HG03159 (cell line): ENCODE data around the gene TNPO3.
A peak's percentile ranks its signal among the peaks of the same experiment; 100 is the strongest.

Experiments
- ATAC-seq: cut with Tn5 transposase; IDR thresholded peaks from one replicate; pipeline ENCODE4 v1.9.1; 2021; ENCODE audit warnings: mild to moderate bottlenecking, moderate library complexity; ENCODE audit not compliant: unreplicated experiment

The TNPO3 gene

DNA sequence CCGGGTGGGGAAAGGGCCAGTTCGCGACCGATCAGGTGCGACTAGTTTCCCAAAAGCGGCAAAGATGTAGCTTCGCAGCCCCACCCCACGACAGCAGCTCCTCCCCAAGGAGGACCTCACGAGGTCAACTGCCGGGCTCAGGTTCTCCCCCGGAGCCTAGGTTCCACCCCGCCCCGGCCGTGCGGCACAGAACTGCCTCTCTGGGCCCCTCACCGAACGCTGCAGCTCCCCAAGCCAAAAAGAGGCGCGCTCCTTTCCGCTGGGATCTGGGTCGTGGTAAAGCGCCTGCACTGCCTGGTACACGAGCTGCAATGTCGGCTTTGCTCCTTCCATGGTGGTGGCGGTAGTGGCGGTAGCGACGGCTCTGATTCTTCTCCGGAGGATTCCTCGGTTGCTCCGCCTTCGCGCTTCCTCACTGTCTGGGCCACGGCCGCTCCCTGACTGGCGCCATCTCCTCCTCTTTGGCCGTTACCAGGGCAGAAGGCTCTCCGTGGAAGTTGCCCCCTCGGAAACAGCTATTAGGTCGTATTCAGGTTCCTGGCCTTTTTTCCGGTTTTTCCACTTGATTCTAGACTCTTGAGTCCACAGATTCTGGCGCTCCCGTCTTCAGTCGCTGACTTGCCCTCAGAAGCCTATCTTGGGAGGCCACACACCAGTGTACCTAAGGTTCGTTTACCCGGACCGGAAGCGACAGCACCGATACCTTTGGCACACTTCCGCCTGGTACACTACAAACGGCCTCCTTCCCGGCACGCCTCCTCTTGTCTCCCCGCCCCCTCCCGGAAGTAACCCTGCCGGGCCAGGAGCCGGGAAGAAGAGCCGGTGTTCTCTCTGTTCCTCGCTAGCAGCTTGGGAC is at the start of gene TNPO3:
Gene TNPO3 (minus strand): TSS at position 674 of the 856 bp plus-strand sequence. CDS start 341 bp downstream, at position 333.
- ATAC-seq, result peak; percentile 81

DNA sequence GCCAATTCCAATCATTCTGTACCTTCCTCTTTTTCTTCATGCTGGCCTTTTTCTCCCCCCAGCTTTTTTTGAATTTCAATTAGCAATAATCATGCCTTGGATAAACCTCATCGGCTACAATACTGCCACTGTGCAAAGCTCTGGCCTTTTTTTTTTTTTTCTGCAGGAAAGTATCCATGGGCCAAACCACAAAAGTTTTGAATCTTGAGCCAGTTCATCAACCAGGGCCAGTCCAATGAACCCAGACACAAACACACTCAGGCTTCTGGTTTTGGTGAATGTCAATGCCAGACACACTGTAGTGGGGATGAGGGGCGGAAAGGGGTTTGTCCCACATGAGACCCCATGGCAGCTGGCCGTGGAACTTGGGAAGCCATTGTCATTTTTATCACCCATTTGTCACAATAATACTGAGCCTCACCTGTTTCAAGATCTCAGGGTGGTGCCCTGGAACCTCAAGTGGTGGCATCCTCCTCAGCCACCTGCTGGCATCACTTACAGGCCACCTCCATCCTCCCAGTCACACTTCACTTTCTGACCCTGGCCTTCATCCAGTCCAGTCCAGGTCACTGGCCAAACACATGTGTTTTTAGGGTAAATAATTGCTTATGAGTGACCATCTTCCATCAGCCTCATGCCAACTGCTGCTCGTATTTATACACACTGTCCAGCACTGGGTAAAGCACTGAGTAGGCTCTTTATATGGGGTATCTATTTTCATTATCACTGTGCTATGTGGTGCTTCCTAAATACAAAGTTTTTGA is 48.8 kb upstream of the TNPO3 start:
- no peak for ATAC-seq

DNA sequence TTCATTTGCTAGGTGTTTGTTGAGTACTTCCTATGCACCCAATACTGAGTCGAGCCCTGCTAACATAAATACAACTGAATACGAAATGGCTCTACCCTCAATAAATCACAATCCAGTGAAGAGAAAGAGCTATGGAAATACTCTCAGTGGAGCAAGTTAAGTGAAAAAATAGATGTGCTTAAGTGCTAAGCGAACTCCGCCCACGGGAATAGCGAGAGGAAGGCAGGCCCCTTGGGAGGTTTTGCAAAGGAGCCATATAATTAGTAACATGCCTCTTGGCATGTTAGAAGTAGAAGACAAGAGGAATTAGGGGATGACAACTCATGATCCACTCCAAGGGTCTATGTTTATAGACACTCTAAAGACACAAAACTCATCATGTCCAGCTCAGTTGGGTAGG is 46.8 kb upstream of the TNPO3 start:
- no peak for ATAC-seq

DNA sequence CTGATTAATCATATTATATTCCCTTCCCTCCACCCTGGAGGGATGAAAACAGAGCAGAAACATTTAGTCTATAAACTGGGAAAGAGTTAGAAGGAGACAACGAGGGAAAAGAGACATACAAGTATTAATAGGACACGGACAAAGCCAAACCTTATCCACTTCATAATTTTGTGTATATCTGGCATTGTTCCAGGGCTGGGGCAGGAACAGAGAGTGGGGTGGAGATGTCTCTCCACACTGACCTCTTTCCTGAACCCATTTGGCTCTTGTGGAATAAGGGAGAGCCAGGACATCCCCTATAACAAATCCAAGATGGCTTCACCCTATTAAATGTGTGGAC is 45.9 kb upstream of the TNPO3 start:
- ATAC-seq, result no peak

DNA sequence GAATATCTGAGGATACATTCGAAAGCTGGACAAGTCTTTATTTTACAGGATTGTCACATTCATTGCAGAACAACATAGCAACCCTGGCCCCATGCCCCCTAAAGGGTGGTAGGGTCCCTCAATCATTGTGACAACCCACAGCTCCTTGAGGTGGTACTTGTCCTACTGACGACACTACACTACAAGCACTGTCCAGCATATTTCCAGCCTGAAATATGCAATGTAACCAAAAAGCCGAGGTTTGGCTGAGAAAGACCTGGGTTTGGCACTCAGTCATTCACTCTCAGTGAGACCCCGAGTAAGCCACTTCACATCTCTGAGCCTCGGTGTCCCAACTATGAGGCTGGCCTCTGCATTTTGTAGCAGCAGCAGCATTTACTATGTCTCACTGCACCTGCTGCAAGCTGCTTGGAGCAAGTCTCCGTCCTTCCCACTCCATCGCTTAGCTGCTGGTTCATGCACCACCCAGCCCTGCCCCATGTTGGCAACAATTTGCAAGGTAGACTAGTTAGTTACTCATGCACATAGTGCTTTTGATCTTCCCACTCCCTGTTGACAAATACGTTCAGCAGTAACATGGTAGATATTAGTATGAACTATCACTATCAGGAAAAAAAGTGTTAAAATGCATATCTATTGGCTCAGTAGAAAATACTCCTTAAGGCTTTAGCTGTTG is 43.6 kb upstream of the TNPO3 start:
- no peak for ATAC-seq

DNA sequence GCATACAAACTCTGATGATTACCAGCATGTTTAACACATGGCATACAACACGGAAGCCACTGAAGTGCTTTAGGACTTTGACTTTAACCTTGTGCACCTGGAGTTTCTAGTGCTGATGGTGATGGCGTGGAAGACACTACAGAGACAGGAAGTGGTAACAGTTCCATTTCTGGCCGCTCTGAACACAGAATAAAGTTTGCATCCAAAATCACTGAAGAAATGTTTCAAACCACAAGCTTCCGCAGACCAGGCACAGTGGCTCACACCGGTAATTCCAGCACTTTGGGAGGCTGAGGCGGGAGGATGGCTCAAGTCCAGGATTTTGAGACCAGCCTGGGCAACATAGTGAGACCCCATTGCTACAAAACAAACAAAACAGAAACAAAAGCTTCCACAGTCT is 40.3 kb upstream of the TNPO3 start:
- ATAC-seq, result peak; percentile 83

DNA sequence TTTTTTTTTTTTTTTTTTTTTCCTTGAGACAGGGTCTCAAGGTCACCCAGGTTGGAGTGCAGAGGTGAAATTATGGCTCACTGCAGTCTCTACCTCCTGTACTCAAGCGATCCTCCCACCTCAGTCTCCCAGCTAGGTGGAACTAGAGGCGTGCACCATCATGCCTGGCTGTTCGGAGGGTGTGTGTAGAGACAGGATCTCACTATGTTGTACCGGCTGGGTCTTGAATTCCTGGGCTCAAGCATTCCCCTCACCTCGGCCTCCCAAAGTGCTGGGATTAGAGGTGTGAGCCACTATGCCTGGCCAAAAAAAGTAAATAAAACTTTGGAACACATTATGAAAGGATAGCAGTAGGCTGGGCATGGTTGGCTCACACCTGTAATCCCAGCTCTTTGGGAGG is 39.6 kb upstream of the TNPO3 start:
- no peak for ATAC-seq

DNA sequence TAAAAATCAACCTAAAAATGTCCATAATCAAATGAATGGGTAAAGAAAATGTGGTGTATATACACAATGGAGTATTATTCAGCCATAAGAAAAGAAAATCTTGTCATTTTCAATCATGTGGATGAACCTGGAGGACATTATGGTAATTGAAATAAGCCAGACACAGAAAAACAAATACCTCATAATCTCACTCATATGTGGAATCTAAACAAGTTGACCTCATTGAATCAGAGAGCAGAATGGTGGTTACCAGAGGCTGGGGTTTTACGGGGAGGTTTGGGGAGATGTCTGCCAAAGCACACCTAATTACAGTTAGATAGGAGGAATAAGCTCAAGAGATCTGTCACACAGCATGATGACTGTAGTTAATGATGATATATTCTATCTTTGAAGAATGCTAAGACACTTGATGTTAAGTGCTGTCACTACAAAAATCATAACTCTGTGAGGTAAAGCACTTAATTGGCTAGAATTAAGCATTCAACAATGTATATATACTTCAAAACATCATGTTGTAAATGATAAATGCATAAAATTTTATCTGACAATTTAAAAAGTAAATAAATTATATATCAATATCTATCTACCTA is 39.1 kb upstream of the TNPO3 start:
- ATAC-seq, result no peak

DNA sequence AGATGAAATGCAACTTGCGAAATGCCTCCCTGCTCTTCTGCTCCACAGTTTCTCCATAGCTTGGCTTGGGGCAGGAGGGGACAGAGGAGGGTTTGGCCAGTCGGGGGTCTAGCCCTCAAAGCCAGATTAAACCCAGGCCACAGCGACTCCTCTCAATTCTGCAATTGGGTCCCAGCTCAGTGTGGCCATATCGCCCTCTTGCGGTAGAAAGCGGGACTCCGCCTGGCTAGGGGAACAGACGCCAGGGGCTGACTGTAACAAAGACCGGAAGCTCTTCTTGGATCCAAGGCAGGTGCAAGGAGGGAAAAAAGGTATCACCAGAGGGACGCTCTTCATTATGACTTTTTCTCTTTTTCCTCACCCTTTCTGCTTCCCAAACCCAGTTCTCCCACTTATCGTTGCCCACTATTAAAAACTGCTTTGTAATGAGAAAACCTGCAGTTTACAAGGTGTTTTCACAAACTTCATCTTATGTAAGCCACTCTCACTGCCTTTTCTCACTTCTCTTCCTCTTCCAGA is 36.6 kb upstream of the TNPO3 start:
- peak; percentile 65 for ATAC-seq

DNA sequence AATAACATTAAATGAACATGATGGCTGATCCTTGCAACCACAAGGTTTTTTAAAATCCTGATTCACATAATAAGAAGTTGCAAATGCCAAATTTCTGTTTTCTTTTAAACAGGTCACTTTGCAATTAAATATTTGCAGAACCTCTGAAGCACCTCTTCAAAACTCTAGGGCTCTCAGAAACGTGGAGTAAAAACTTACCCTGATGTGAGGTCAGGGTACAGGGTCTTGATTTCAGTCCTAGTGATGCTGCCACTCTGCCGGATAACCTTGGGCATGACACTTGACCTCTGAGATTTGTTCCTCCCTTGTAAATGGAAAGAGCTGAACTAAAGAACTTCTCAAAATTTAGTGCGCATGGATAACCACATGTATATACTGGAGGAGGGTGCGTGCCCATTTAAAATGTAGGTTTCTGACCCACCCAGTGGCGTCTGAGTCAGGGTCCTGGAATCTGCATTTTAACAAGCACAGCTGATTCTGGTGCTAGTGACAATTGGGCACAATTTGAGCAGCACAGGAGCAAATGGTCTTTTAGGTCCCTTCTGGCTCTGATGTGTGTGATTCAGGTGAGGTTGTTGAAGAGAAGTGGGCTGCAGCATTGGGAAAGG is 35.5 kb upstream of the TNPO3 start:
- no peak for ATAC-seq

DNA sequence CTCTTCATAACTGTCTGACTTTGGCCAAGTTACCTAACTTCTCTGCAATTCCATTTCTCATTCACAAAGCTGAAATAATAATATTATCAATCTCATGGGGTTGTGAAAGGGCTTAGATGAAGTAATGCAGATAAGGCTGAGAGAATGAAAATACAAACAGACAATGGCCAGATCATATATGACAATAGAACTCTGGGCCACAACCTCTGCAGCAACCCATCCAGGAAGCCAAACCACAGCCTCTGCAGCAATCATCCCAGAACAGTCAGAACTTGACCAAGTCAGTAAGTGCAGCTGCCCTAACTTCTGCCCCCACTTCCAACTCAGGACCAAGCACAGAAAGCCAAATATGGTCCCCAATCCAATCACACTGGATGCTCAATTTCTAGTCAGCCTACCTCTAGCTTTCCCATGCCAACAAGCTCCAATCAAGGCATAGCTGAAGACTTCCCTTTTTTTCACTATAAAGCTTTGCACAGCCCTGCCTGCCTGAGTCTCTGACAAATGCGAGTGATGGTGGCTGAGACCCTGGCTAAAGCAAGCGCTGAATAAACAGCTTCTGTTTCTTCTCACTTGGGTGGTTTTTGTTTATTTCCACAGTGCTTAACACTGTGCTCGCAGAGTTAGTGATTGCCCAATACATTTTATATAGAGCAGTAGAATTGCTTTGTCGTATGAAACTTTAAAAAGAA is 34.8 kb upstream of the TNPO3 start:
- ATAC-seq, result peak; percentile 65

DNA sequence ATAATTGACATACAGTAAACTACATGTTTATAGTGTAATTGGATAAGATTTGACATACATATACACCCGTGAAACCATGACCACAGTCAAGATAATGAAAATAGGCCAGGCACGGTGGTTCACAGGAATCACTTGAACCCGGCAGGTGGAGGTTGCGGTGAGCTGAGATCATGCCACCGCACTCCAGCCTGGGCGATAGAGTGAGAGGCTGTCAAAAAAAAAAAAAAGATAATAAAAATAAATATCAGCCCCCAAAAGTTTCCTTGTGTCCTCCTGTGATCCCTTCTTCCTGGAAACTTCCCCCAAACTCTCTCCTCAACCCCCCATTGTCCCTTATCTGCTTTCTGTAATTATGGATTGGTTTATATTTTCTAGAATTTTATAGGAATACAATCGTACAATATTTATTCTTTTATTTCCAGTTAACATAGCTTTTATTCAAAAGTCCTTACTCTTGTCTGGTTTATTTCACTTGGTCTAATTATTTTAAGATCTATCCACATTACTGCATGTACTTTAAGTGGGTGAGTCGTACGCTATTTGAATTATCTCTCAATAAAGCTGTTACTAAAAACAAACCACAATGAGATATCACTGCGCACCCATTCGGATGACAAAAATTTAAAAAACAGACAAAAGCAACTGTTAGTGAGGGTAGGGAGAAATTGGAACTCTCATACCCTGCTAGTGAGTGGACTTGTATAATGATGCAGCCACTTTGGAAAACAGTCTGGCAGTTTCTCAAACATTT is 30.1 kb upstream of the TNPO3 start:
- no peak for ATAC-seq

DNA sequence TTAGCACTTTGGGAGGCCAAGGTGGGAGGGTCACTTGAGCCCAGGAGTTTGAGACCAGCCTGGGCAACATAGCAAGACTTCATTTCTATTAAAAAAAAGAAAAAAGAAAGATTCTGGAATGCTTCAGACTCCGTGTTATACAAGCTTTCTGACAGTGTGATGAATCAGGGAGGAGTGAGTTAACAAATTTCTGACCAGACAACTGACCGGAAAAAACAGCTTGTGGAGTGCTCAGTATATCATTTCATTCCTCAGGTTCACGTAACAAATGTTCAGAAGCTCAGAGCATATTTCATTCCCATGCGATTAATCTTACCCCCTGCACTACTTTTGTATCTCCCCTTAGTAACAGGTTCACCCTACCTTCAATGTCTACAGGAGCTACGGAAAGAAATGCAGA is 28.6 kb upstream of the TNPO3 start:
- no peak for ATAC-seq

DNA sequence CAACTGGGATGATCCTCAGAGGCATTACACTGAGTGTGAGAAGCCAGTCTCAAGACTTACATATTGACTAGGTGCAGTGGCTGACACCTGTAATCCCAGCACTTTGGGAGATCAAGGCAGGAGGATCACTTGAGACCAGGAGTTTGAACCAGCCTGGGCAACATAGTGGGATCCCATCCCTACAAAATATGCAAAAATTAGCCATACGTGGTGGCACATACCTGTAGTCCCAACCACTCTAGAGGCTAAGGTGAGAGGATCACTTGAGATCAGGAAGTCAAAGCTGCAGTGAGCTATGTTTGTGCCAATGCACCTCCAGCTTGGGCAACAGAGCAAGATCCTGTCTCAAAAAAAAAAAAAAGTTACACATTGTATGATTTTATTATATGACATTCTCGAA is 23.5 kb upstream of the TNPO3 start:
- ATAC-seq, result no peak

DNA sequence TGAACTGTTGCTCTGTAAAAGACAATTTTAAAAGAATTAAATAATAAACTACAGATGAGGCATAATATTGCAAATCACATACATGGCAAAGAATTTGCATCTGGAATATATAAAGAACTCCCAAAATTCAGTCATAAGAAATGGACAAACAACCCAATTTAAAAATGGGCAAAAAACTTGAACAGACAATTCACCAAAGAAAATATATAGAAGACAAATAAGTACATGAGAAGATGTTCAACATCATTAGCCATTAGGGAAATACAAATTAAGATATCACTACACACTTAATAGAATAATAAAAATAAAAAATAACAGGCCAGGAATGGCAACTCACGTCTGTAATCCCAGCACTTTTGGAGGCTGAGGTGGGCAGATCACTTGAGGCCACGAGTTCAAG is 22.0 kb upstream of the TNPO3 start:
- ATAC-seq, result no peak

DNA sequence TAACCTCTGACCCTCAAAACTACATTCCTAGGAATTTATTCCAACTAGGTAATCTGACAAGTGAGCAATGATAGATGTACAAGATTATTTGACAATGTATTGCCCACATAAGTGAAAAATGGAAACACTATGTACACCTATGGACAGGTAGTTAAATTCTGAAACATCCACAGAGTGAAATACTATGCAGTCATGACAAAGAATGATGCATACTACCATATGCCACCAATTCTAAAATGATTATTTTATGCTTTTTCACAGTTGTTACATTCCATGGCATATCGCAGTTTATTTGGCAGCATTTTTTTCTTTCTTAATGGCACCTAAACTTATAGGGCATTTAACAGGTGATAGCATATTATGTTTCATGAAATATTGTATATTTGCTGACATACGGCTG is 20.1 kb upstream of the TNPO3 start:
- no peak for ATAC-seq

DNA sequence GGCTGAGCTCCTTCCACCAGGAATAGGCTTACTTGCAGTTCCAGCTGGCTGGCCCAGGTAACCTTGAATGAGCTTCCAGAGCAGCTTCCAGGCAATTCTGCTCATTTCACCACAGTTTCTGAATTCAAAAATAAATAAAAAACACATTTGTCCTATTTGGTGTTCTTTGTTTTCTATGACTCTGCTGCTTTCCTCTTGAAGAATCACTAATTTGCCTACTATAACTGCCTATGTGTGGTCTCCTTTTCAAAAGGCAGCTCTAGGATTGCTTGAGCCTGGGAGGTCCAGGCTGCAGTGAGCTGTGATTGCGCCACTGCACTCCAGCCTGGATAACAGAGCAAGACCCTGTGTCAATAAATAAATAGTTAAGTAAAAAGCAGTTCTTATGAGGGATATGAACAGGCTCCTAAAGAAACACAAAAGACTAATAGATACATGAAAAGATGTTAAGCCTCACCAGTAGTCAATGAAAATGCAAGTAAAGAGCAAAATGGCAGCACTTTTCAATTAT is 19.5 kb upstream of the TNPO3 start:
- no peak for ATAC-seq

DNA sequence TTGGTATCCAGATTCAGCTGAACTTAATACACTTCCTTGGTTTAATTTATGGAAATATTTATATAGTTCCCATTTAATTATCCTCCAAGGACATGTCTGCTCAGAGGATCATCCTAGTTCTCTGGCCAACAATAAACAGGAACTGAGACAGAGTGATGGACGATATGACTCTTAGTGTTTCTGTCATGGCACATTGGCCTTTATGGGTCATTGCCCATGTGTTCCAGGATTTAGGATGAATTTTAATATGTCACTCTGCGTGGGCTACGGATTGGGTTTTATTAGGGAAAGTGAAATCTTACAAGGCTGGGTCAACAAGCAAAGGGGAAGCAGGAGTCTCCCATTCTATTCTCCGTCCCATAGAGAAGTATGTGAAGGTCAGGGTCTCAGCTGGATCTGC is 18.8 kb upstream of the TNPO3 start:
- no peak for ATAC-seq

DNA sequence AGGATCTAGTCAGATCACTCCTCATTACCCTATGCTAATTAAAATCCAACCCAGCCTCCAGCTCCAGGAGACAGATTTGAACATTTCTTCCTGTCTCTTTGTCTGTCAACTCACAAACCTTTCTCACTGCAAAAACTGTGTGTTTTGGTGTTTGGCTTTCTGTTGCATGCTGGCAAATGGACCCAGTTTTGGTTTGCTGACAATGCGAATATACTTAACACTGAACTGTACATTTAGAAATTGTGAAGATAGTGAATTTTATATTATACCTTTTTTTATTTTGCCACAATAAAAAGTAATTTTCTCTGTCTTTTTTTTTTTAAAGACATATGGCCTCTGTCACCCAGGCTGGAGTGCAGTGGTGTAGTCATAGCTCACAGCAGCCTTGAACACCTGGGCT is 18.3 kb upstream of the TNPO3 start:
- no peak for ATAC-seq
